ENCODE results near the gene ABCA7. TPM values are rescaled to one million over a fixed set of nuclear protein-coding genes. Genes with fewer than 3 reads are reported as not detected.

The ABCA7 gene
- total and polyA plus RNA-seq, 2 of the 13 experiments (the other 11 are each of a cell fraction or from before 2014, with no cell fraction given), result 4.4 to 32.4 TPM

GRCh38 chr19:1109032-1109551, 69.2 kb downstream of the ABCA7 start:
- DNase-seq (ENCODE audit: low spot score) (no peak), FAIRE-seq (no peak), ATAC-seq (no peak)
- intact Hi-C loops (cut with micrococcal nuclease; ENCODE audit: unreplicated experiment) (loop anchor here (10.0 kb wide), 1 partner anchor 54 kb away; no protein-coding TSS in a partner anchor), in situ Hi-C loops (cut with HindIII; ENCODE audit: extremely low pct_ligation_motif_present, low pct_unique_long_range_greater_than_20kb) (no loop called here)
- Histone ChIP-seq H3K4me3 (replicated peaks in 1 of 3; ENCODE audit: insufficient read depth in 1 of 3, low read depth in 2 of 3, low read length in 3 of 3) (no peak overlapping the region), H3K79me2 (ENCODE audit: insufficient read depth, low read length) (peaks cover 11% of the 10 kb centered on the region), H3K4me1 (ENCODE audit: insufficient read depth, low read length) (peaks cover 39% of the 10 kb centered on the region), H3K36me3 (replicated peaks in 1 of 2; ENCODE audit: control insufficient read depth in 1 of 2, insufficient read depth in 2 of 2, low read length in 2 of 2) (peaks cover 10 to 20% of the 10 kb centered on the region in 2 experiments; a peak in 4 of 5 replicates), H4K20me1 (ENCODE audit: insufficient read depth, low read length) (peaks cover 15% of the 10 kb centered on the region; the same call in 1 of the 2 replicates), H3K27me3 (ENCODE audit: control insufficient read depth in 1 of 2, insufficient read depth in 2 of 2, low read length in 2 of 2) (no peaks in the 10 kb centered on the region), H3K4me2 (ENCODE audit: low read depth, low read length) (no peak overlapping the region), H2AFZ (ENCODE audit: low read length) (no peak overlapping the region), H3K9me3 (ENCODE audit: low read length) (no peaks in the 10 kb centered on the region), H3K9ac (ENCODE audit: insufficient read depth, low read depth, low read length) (no peak overlapping the region), H3K27ac (ENCODE audit: extremely low read length, insufficient read depth, low read length) (no peak overlapping the region)
- ChIA-PET POLR2A (interaction anchor here (0.6 kb wide), 1 partner anchor 129 kb away, joined by 4 read pairs; no protein-coding TSS in a partner anchor), CTCF (ENCODE audit: low intra/inter-chr PET ratio, low total read pairs) (no interaction called here)
- no TSS peak for BruUV-seq (replicated peaks)
- WGBS (ENCODE audit: low lambda C conversion rate), result 95% methylated on average over 25 of the region's 48 CpGs
- TF ChIP-seq CEBPG (CRISPR knock-in tag; IDR thresholded peaks at IDR 0.05) (no peak), RBFOX2 (IDR thresholded peaks at IDR 0.05; ENCODE audit: low read depth, low read length) (peak; percentile 54), ZNF550 (CRISPR knock-in tag; IDR thresholded peaks at IDR 0.05; ENCODE audit: borderline replicate concordance) (no peak), ZNF225 (CRISPR knock-in tag; IDR thresholded peaks at IDR 0.05) (no peak), ZNF18 (CRISPR knock-in tag; IDR thresholded peaks at IDR 0.05; ENCODE audit: insufficient replicate concordance) (no peak), MTERF4 (CRISPR knock-in tag; IDR thresholded peaks at IDR 0.05) (no peak), AGO2 (optimal IDR thresholded peaks at IDR 0.05; ENCODE audit: low read depth, low read length) (peak; percentile 75), ZBTB38 (CRISPR knock-in tag; IDR thresholded peaks at IDR 0.05) (peak; percentile 74; the same call in 1 of the 2 replicates), ZKSCAN5 (CRISPR knock-in tag; IDR thresholded peaks at IDR 0.05) (no peak), NR2F6 (IDR thresholded peaks at IDR 0.05) (no peak), NR2F6 (CRISPR knock-in tag; IDR thresholded peaks at IDR 0.05) (no peak), HOXA3 (CRISPR knock-in tag; IDR thresholded peaks at IDR 0.05) (0 out of 2 replicates have a peak, but pooled peaks have one; percentile 39), ZNF687 (CRISPR knock-in tag; IDR thresholded peaks at IDR 0.05) (peak; percentile 24; the same call in 1 of the 2 replicates), ZBTB33 (CRISPR knock-in tag; IDR thresholded peaks at IDR 0.05) (peak; percentile 84; the same call in 1 of the 2 replicates), BORCS8-MEF2B (CRISPR knock-in tag; IDR thresholded peaks at IDR 0.05) (no peak), KLF9 (CRISPR knock-in tag; IDR thresholded peaks at IDR 0.05; ENCODE audit: low read depth) (no peak)

All from HepG2 (cell line).